Transverse colon (tissue), 4 donors: Measurements from ENCODE around the gene DHRS3. TPM values are rescaled to one million over a fixed set of nuclear protein-coding genes. Genes with fewer than 3 reads are reported as not detected.

ENCODE experiments used
- DNase-seq: peaks from one replicate; pipeline ENCODE4 v3.0.0-alpha.2; 2019
- H3K27ac ChIP-seq, 4 donors: fragments of 200-600 bp; sonication (generic); 2 replicates each; pipeline ENCODE4 v1.5.1; 2016 to 2018; ENCODE audit warnings: inconsistent platforms in 4 of 4
- H3K27me3 ChIP-seq: fragments of 200-600 bp; sonication (generic); 2 replicates; pipeline ENCODE4 v1.5.1; 2017; ENCODE audit warnings: inconsistent platforms
- H3K36me3 ChIP-seq, 4 donors: fragments of 200-600 bp; sonication (generic); 2 replicates each; pipeline ENCODE4 v1.5.1; 2017 to 2019; ENCODE audit warnings: inconsistent platforms in 4 of 4
- H3K4me1 ChIP-seq, 4 donors: fragments of 200-600 bp; sonication (generic); 2 replicates each; pipeline ENCODE4 v1.5.1; 2017 to 2020; ENCODE audit warnings: inconsistent platforms in 4 of 4
- H3K4me3 ChIP-seq, 4 donors: fragments of 200-600 bp; sonication (generic); 1 replicate in 1 of 4; 2 replicates in 3 of 4; pipeline versions ENCODE4 v1.5.1 to v1.6.1; 2017 to 2019; ENCODE audit warnings: inconsistent platforms in 4 of 4
- H3K9me3 ChIP-seq, 2 donors: fragments of 200-600 bp; sonication (generic); 2 replicates each; pipeline ENCODE4 v1.5.1; 2017 to 2019; ENCODE audit warnings: inconsistent platforms in 2 of 2
- EP300 ChIP-seq: sonication (generic); formaldehyde crosslinking; IDR thresholded peaks from one replicate; pipeline ENCODE4 v1.6.1; 2017; ENCODE audit warnings: antibody characterized with exemption, low read depth
- POLR2A ChIP-seq: fragments of 450-650 bp; IDR thresholded peaks from one replicate; pipeline ENCODE4 v1.6.1; 2016; ENCODE audit warnings: antibody characterized with exemption, mild to moderate bottlenecking, moderate library complexity
- POLR2AphosphoS5 ChIP-seq, 3 donors: sonication (generic); formaldehyde crosslinking; IDR thresholded peaks; one replicate each; pipeline ENCODE4 v1.6.1; 2016; ENCODE audit warnings: antibody characterized with exemption in 3 of 3
- WGBS, 2 donors: methylation state at CpG; one replicate each; pipeline ENCODE4 v1.1.5; 2018; ENCODE audit warnings: low coverage in 1 of 2; 5-methylcytosine and 5-hydroxymethylcytosine counted together
- in situ Hi-C, 4 donors: fragments of 200-750 bp; cut with MboI; loops; one replicate each; pipeline versions ENCODE4 v1.15.0 to v1.15.1; 2017; ENCODE audit warnings: low sequenced_read_pairs in 3 of 4, low pct_ligation_motif_present in 1 of 4, low pct_unique_long_range_greater_than_20kb in 1 of 4
- intact Hi-C: fragments of 100-400 bp; cut with DNase I; formaldehyde crosslinking; loops from one replicate; pipeline ENCODE4 v1.15.1; 2023; ENCODE audit warnings: low total_unique reads
- total RNA-seq, 4 donors: library from RNA; depleted of rRNA; stranded (reverse); fragments of >200 nt; gene quantifications; one replicate each; pipeline ENCODE4 v1.1.0, GENCODE V29; 2016
- TF ChIP-seq, protein P1 (sequence below), 5 experiments: fragments of 200-600 bp in 3 of 5; fragments of 450-650 bp in 2 of 5; sonication (generic) in 3 of 5; IDR thresholded peaks; 1 replicate in 2 of 5; 2 replicates in 3 of 5; pipeline ENCODE4 v1.5.1; 2016 to 2017; ENCODE audit warnings: antibody characterized with exemption in 5 of 5, inconsistent platforms in 3 of 5, mild to moderate bottlenecking in 2 of 5, moderate library complexity in 1 of 5

Gene DHRS3
- total RNA-seq, 4 donors from 2014 or later, result 55.3 to 122 (median 103) TPM

DNA sequence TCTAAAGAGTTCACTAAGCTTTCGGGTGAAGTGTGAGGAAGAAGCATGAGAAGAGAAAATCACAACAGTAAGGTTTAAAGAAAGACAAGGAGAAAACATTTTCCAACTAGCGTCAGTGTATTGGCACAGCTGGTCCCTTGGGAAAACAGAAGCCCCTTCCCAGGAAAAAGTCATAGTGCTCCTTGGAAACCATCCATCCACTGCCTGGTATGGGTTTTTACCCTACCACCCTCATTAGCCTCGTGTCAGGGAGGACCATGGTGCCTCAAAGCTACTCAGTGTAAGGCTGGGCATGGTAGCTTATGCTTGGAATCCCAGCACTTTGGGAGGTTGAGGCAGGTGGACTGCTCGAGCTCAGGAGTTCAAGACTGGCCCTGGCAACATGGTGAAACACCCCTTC lies 38.6 kb upstream of the DHRS3 start:
- 79 to 100% methylated on average over 2 to 4 of the region's 4 CpGs for WGBS, 2 donors
- in situ Hi-C loops (loop anchor here (10.0 to 25.0 kb wide), 3 partner anchors 342 to 544 kb away; no protein-coding TSS in a partner anchor), intact Hi-C loops (loop anchor here (5.0 to 10.0 kb wide), 2 partner anchors 252 to 344 kb away; no protein-coding TSS in a partner anchor)
- no peak overlapping the region for H3K4me3 ChIP-seq
- H3K4me1 ChIP-seq, result no peaks in the 10 kb centered on the region
- no peaks in the 10 kb centered on the region for H3K36me3 ChIP-seq
- H3K27me3 ChIP-seq, result no peaks in the 10 kb centered on the region
- DNase-seq, result no peak
- H3K27ac ChIP-seq, result no peak overlapping the region
- TF ChIP-seq, protein P1, sequence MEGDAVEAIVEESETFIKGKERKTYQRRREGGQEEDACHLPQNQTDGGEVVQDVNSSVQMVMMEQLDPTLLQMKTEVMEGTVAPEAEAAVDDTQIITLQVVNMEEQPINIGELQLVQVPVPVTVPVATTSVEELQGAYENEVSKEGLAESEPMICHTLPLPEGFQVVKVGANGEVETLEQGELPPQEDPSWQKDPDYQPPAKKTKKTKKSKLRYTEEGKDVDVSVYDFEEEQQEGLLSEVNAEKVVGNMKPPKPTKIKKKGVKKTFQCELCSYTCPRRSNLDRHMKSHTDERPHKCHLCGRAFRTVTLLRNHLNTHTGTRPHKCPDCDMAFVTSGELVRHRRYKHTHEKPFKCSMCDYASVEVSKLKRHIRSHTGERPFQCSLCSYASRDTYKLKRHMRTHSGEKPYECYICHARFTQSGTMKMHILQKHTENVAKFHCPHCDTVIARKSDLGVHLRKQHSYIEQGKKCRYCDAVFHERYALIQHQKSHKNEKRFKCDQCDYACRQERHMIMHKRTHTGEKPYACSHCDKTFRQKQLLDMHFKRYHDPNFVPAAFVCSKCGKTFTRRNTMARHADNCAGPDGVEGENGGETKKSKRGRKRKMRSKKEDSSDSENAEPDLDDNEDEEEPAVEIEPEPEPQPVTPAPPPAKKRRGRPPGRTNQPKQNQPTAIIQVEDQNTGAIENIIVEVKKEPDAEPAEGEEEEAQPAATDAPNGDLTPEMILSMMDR (IDR thresholded peaks at IDR 0.05), result no peak
- no peaks in the 10 kb centered on the region for H3K9me3 ChIP-seq

DNA sequence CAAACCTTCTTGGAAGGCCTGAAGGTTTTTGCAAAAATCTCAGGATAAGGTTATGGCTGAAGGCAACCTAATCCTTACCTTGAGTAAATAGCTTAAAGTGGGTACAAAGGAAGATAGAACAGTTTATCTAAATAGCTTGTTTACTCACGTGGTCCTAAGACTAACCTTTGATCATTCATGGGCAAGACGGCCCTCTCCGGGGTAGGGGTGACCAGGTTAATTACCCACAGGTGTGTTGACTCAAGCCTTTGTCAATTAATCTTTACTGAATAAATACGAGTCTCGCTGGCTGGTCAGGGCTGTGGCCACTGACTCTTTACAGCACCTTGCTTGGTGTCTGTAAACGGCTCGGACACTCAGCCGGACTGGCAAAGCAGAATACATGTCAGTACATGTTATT lies 36.6 kb upstream of the DHRS3 start:
- Histone ChIP-seq H3K4me1 (no peaks in the 10 kb centered on the region), H3K36me3 (no peaks in the 10 kb centered on the region), H3K27ac (peak overlapping the region in 1 of 4 donors; percentile 13), H3K4me3 (no peak overlapping the region), H3K27me3 (no peaks in the 10 kb centered on the region), H3K9me3 (no peaks in the 10 kb centered on the region)
- WGBS, 2 donors, result 37% methylated on average over 8 of the region's 8 CpGs; no CpG with 5 or more reads in 1 of the 2 donors
- in situ Hi-C loops (loop anchor here (10.0 to 25.0 kb wide), 3 partner anchors 340 to 542 kb away; no protein-coding TSS in a partner anchor), intact Hi-C loops (loop anchor here (5.0 to 10.0 kb wide), 3 partner anchors 250 to 1692 kb away; no protein-coding TSS in a partner anchor)
- TF ChIP-seq, protein P1 (IDR thresholded peaks at IDR 0.05), result no peak
- TF ChIP-seq EP300 (no peak), POLR2AphosphoS5 (IDR thresholded peaks at IDR 0.05) (no peak), POLR2A (no peak)
- peak; percentile 11 for DNase-seq

DNA sequence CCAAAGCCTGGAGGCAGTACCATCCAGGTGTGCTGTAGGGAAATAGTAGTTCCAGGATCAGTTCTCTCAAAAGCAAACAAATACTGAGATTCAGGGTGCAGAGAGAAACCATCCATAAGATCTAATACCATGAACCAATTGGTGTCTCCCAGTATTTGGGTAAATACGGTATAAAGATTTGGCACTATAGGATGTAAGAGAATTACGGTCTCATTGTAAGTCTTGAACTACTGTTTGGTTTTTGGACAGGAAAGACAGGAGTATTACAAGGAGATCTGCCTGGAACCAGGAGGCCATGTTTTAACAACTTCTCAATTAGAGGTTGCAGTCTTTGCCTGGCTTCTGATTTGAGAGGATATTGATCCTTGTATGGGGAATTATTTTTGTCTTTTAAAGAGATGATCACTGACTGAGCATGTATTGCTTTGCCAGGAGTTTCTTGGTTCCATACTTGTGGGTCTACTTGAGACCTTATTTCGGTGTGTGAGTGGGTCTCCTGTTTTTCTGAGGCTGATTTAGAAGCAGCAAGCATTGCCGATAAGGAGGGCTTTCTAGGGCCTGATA lies 36.1 kb upstream of the DHRS3 start:
- H3K4me1 ChIP-seq, result no peaks in the 10 kb centered on the region
- 76 to 80% methylated on average over 4 of the region's 4 CpGs for whole genome bisulfite sequencing, 2 donors
- DNase-seq, result no peak
- no peaks in the 10 kb centered on the region for H3K36me3 ChIP-seq
- intact Hi-C loops (loop anchor here (5.0 to 10.0 kb wide), 2 partner anchors 249 to 1692 kb away; no protein-coding TSS in a partner anchor), in situ Hi-C loops (loop anchor here (10.0 to 25.0 kb wide), 3 partner anchors 339 to 542 kb away; no protein-coding TSS in a partner anchor)
- H3K27ac ChIP-seq, result peak overlapping the region in 1 of 4 donors; percentile 13
- H3K4me3 ChIP-seq, result no peak overlapping the region
- H3K27me3 ChIP-seq, result no peaks in the 10 kb centered on the region
- TF ChIP-seq EP300, result no peak
- no peak for TF ChIP-seq POLR2A
- TF ChIP-seq, protein P1 (IDR thresholded peaks at IDR 0.05), result no peak
- TF ChIP-seq POLR2AphosphoS5 (IDR thresholded peaks at IDR 0.05), result no peak
- no peaks in the 10 kb centered on the region for H3K9me3 ChIP-seq

DNA sequence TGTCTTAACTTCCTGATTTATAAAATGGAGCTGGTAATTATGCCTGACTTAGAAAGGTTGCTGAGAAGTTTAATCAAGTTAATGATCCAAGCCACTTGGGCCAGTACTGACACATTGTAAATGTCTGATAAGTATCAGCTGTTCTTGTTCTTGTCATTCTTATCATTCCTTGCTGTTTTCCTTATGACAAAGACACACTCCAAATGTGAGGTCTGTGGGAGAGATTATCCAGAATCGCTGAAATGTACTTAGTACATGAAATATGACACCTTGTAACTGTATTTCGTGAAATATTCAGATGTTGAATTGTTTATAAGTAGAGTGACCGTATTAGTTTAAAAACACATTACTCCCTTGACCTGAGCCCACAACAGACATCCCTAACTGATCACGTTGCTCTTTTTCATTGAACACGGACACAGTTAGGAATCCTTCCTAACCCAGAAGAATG lies 32.0 kb upstream of the DHRS3 start:
- no peak overlapping the region for H3K4me3 ChIP-seq
- no peaks in the 10 kb centered on the region for H3K9me3 ChIP-seq
- no peak overlapping the region for H3K27ac ChIP-seq
- H3K36me3 ChIP-seq, result no peaks in the 10 kb centered on the region
- no peaks in the 10 kb centered on the region for H3K27me3 ChIP-seq
- WGBS, 2 donors, result 62 to 66% methylated on average over 5 of the region's 5 CpGs
- TF ChIP-seq, protein P1 (IDR thresholded peaks at IDR 0.05), result no peak
- TF ChIP-seq EP300 (no peak), POLR2AphosphoS5 (IDR thresholded peaks at IDR 0.05) (peak in 2 of 3 donors; percentile 45 to 69), POLR2A (no peak)
- intact Hi-C loops, result loop anchor here (5.0 to 10.0 kb wide), 2 partner anchors 245 to 1688 kb away; no protein-coding TSS in a partner anchor
- H3K4me1 ChIP-seq, result no peaks in the 10 kb centered on the region
- no peak for DNase-seq
- in situ Hi-C loops, result loop anchor here (10.0 to 25.0 kb wide), 3 partner anchors 335 to 538 kb away; no protein-coding TSS in a partner anchor
